Measurements from ENCODE around the gene NALCN. TPM values are rescaled to one million over a fixed set of nuclear protein-coding genes. Genes with fewer than 3 reads are reported as not detected.

NALCN gene
- total RNA-seq, 4 donors from 2014 or later = 0.62 to 0.87 TPM; not detected in 2

GRCh38 chr13:101025925-101026324 is 390.4 kb downstream of the NALCN start:
- no peaks in the 10 kb centered on the region for H3K36me3 ChIP-seq
- H3K4me3 ChIP-seq = no peak overlapping the region
- ATAC-seq (no peak), DNase-seq (no peak)
- no peaks in the 10 kb centered on the region for H3K9me3 ChIP-seq
- intact Hi-C loops (cut with DNase I; ENCODE audit: low total_unique reads) (no loop called here), in situ Hi-C loops (cut with MboI; ENCODE audit: low sequenced_read_pairs in 4 of 4) (no loop called here)
- H3K27me3 ChIP-seq = no peaks in the 10 kb centered on the region
- H3K4me1 ChIP-seq = no peaks in the 10 kb centered on the region
- no peak overlapping the region for H3K27ac ChIP-seq
- TF ChIP-seq POLR2A (IDR thresholded peaks at IDR 0.05) (no peak), CTCF (IDR thresholded peaks at IDR 0.05 in 4 of 5, conservative IDR thresholded peaks at IDR 0.05 in 1 of 5) (no peak)

- no peaks in the 10 kb centered on the region for H3K27me3 ChIP-seq
- H3K27ac ChIP-seq = no peak overlapping the region
- no peak for DNase-seq
- H3K4me3 ChIP-seq = no peak overlapping the region
- TF ChIP-seq CTCF (IDR thresholded peaks at IDR 0.05 in 4 of 5, conservative IDR thresholded peaks at IDR 0.05 in 1 of 5) (no peak), POLR2A (IDR thresholded peaks at IDR 0.05) (no peak)
- intact Hi-C loops (cut with DNase I; ENCODE audit: low total_unique reads) = no loop called here
- H3K36me3 ChIP-seq = no peaks in the 10 kb centered on the region
- in situ Hi-C loops (cut with MboI; ENCODE audit: low sequenced_read_pairs in 4 of 4) = no loop called here
- no peaks in the 10 kb centered on the region for H3K9me3 ChIP-seq
- no peaks in the 10 kb centered on the region for H3K4me1 ChIP-seq
- ATAC-seq = no peak
Observed at GRCh38 chr13:101025519-101025918, 390.8 kb downstream of the NALCN start.

- H3K36me3 ChIP-seq = no peaks in the 10 kb centered on the region
Observed at GRCh38 chr13:101019126-101019525, 397.2 kb downstream of the NALCN start.

GRCh38 chr13:101018720-101019119 is 397.6 kb downstream of the NALCN start:
- Histone ChIP-seq H3K9me3 (no peaks in the 10 kb centered on the region), H3K36me3 (no peaks in the 10 kb centered on the region), H3K4me1 (no peaks in the 10 kb centered on the region), H3K27ac (no peak overlapping the region), H3K4me3 (no peak overlapping the region), H3K27me3 (peaks cover 0 to 2% (median 0%) of the 10 kb centered on the region in 3 donors)
- no peak for TF ChIP-seq CTCF (IDR thresholded peaks at IDR 0.05 in 4 of 5, conservative IDR thresholded peaks at IDR 0.05 in 1 of 5)
- no peak for TF ChIP-seq POLR2A (IDR thresholded peaks at IDR 0.05)
- in situ Hi-C loops (cut with MboI; ENCODE audit: low sequenced_read_pairs in 4 of 4) = no loop called here
- no peak for ATAC-seq
- no peak for DNase-seq
- intact Hi-C loops (cut with DNase I; ENCODE audit: low total_unique reads) = no loop called here

More at GRCh38 chr13:101019126-101019525, 397.2 kb downstream of the NALCN start:
- no peaks in the 10 kb centered on the region for H3K9me3 ChIP-seq
- intact Hi-C loops (cut with DNase I; ENCODE audit: low total_unique reads) (no loop called here), in situ Hi-C loops (cut with MboI; ENCODE audit: low sequenced_read_pairs in 4 of 4) (no loop called here)
- ATAC-seq (no peak), DNase-seq (no peak)
- H3K4me1 ChIP-seq = no peaks in the 10 kb centered on the region
- peaks cover 0 to 2% (median 0%) of the 10 kb centered on the region in 3 donors for H3K27me3 ChIP-seq
- no peak for TF ChIP-seq CTCF (IDR thresholded peaks at IDR 0.05 in 4 of 5, conservative IDR thresholded peaks at IDR 0.05 in 1 of 5)
- TF ChIP-seq POLR2A (IDR thresholded peaks at IDR 0.05) = no peak
- no peak overlapping the region for H3K4me3 ChIP-seq
- no peak overlapping the region for H3K27ac ChIP-seq

Data from gastrocnemius medialis (tissue), 4 donors.